Esophagus squamous epithelium (tissue), 4 donors: Measurements from ENCODE around the gene HEG1.

Experiments used
- POLR2A ChIP-seq, 4 donors: fragments of 450-650 bp; IDR thresholded peaks; one replicate each; pipeline ENCODE4 v1.6.1; 2017; ENCODE audit warnings: antibody characterized with exemption in 4 of 4, mild to moderate bottlenecking in 4 of 4, moderate library complexity in 3 of 4
- TF ChIP-seq, protein P1 (sequence below), 6 experiments: fragments of 450-650 bp in 4 of 6; fragments of 200-600 bp in 2 of 6; sonication (generic) in 2 of 6; IDR thresholded peaks; one replicate each; pipeline ENCODE4 v1.5.1; 2016 to 2019; ENCODE audit warnings: antibody characterized with exemption in 6 of 6, mild to moderate bottlenecking in 4 of 6, moderate library complexity in 4 of 6

DNA sequence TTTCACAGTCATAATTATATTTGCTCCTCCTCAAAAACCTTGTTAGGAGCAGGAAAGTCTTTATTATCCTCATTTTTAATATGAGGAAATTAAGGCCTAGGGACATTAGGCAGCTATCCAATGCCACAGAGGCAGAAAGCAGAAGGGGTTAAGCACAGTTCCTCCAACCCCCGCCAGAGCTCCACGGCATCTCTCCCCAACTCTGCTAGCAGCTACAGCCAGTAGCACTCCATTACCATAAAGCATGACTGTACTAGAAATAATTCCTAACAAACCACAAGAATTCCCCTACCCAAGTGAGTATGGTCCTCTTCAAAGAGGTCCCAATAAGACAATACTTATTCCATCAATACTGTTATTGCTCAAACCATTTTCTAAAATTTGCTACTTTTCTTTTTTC is 9.8 kb downstream of the HEG1 start:
- TF ChIP-seq, protein P1, sequence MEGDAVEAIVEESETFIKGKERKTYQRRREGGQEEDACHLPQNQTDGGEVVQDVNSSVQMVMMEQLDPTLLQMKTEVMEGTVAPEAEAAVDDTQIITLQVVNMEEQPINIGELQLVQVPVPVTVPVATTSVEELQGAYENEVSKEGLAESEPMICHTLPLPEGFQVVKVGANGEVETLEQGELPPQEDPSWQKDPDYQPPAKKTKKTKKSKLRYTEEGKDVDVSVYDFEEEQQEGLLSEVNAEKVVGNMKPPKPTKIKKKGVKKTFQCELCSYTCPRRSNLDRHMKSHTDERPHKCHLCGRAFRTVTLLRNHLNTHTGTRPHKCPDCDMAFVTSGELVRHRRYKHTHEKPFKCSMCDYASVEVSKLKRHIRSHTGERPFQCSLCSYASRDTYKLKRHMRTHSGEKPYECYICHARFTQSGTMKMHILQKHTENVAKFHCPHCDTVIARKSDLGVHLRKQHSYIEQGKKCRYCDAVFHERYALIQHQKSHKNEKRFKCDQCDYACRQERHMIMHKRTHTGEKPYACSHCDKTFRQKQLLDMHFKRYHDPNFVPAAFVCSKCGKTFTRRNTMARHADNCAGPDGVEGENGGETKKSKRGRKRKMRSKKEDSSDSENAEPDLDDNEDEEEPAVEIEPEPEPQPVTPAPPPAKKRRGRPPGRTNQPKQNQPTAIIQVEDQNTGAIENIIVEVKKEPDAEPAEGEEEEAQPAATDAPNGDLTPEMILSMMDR (IDR thresholded peaks at IDR 0.05): no peak
- no peak for TF ChIP-seq POLR2A (IDR thresholded peaks at IDR 0.05)
